ENCODE results near the gene CFB.

The CFB gene

DNA sequence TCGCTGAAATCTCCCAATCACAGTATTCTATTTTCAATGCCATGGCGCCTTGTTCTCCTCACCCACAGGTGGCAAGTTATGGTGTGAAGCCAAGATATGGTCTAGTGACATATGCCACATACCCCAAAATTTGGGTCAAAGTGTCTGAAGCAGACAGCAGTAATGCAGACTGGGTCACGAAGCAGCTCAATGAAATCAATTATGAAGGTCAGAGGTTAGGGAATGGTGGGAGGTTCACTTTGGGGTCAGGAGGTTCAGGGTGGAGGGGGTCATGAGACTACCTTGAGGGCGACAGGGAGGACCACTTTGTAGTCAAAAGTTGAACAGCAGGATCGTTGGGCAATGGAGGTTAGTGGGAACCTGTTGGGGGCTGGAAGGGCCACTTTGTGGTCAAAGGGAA is 2.4 kb downstream of the CFB start:
- DNase-seq (ENCODE audit: low read depth), result no peak

DNA sequence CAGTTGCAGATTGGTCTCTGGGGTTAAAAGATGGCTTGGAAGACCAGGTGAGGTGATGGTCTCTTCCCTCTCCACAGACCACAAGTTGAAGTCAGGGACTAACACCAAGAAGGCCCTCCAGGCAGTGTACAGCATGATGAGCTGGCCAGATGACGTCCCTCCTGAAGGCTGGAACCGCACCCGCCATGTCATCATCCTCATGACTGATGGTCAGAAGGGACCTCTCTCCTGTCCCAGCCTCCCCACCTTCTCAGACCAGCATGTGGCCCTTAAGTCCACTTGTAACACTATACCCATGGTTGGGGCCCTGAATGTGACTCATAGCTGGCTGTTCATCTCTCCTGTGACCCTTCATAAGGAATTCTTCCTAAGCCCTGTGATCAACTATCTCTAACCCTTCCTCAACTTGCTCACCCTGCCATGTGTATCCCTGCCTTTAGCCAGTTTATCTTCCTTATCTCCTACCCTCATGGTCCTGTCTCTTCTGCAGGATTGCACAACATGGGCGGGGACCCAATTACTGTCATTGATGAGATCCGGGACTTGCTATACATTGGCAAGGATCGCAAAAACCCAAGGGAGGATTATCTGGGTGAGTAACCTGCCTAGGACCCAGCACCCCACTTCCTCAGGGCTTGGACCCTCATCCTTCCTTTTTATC is 3.0 kb downstream of the CFB start:
- DNase-seq (ENCODE audit: low read depth), result peak; percentile 23

DNA sequence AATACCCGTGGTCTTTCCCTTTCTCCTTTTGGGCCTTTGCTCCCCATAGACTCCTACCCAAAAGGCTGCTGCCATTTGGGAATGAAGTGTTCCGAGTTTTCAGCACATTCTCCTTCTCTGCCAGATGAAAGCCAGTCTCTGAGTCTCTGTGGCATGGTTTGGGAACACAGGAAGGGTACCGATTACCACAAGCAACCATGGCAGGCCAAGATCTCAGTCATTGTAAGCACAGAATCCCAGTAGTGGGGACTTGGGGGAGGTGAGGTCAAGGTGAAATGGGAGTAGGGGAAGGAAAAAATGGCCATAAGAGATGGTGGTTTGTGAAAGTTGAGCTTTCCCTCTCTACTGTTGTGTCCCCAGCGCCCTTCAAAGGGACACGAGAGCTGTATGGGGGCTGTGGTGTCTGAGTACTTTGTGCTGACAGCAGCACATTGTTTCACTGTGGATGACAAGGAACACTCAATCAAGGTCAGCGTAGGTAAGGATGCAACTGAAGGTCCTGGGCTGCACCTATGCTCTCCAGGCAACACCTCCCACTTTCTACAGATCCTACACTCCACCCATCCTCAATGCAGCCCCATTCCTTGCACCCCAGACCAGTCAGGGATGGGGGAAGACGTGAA is 4.1 kb downstream of the CFB start:
- DNase-seq (ENCODE audit: low read depth), result no peak

DNA sequence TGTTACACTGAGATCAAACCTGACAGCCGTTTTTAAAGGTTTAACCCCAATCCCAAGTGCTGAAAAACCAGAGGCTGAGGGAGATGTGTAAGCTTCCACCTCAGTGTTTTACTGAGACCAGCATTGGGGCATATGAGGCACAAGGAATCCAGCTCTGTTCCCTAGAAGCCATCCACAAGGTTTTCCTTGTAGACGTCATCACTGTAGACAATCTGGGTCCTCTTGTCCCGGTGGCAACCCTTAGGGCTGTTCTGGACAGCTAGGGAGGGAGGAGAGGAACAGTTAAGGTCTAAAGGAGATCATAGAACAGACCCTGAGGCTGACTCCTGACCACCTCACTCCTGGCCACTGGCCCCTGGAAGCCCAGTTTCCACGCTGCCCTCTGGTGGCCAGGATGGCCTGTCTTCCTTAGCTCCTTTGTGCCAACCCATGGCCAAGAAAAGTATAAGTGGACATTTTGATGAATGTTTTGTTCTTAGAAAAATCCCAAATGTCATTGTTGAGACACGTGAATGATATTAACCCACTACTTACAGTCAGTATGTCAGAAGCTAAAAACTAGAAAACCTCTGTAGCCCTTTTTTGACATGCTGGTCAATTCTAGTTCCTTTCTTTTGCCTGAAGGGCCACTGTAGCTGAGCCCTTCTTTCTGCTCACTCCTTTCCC is 6.4 kb downstream of the CFB start:
- DNase-seq (ENCODE audit: low read depth), result peak; percentile 55

DNA sequence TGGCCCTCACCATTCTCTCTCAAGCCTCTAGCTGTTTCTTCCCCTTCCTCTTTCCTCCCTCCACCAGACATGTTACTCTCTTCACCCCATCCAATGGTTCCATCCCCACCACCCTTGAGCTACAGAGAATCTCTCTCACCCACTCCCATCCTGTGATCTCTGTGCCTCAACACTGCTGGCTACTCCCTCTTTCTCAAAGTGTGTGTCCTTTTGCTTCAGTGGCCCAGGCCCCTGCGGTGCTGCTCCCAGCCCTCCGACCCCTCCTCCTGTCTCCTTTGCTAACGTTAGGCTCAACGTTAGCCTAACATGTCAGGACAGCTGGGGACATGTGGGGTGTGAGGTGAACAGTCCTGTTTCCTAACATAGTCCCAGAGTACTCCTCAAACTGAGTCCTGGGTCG is 7.0 kb downstream of the CFB start:
- DNase-seq (ENCODE audit: low read depth), result no peak

DNA sequence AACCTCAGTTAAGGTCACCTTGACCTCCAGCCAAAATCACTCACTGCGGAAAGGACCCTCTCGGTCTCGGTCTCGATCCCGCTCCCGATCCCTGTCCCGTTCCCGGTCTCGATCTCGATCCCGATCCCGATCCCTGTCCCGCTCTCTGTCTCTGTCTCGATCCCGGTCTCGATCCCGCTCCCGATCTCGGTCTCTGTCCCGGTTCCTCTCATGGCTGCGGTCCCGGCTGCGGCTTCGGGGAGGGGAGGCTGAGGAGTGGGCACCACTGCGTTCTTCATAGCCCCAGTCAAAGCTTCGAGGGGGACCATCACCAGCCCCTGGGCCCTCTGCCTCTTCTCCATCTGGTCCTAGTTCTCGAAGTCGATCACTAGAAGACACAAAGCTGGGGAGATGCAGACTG is 8.6 kb downstream of the CFB start:
- DNase-seq (ENCODE audit: low read depth), result no peak

DNA sequence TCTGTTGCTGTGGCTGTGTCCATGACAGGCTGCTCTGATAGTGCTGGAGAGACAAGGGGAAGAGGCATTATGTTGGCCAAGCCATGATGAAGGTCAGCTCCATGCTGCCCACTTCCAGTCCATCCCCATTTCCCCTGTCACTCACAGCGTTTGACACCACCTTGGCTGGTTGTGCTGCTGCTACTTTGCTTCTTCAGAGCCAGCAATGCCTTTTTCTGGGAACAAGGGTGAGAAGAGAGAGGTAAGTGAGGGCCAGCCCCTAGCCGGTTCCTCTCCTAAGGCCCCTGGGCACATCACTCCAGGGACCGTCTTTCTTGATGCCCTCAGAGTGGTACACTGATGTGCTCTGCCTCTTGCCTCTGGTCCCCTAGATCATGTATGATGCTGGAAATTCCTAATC is 10.9 kb downstream of the CFB start:
- no peak for DNase-seq (ENCODE audit: low read depth)

DNA sequence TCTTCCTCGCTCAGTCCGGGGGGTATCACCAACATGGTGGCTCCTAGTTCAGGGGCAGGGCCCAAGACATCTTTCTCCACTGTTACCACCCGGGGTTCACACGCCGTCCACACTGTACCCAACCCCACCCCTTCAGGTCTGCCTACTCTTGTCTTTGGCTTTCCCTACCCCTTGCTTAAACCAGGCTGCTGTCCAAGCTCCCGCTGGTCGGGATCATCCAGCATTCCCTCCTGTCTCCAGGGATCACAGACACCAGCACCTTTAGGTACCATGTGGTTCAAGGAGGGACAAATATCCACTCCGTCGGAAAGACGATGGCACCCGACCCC is 12.5 kb downstream of the CFB start:
- no peak for DNase-seq (ENCODE audit: low read depth)

DNA sequence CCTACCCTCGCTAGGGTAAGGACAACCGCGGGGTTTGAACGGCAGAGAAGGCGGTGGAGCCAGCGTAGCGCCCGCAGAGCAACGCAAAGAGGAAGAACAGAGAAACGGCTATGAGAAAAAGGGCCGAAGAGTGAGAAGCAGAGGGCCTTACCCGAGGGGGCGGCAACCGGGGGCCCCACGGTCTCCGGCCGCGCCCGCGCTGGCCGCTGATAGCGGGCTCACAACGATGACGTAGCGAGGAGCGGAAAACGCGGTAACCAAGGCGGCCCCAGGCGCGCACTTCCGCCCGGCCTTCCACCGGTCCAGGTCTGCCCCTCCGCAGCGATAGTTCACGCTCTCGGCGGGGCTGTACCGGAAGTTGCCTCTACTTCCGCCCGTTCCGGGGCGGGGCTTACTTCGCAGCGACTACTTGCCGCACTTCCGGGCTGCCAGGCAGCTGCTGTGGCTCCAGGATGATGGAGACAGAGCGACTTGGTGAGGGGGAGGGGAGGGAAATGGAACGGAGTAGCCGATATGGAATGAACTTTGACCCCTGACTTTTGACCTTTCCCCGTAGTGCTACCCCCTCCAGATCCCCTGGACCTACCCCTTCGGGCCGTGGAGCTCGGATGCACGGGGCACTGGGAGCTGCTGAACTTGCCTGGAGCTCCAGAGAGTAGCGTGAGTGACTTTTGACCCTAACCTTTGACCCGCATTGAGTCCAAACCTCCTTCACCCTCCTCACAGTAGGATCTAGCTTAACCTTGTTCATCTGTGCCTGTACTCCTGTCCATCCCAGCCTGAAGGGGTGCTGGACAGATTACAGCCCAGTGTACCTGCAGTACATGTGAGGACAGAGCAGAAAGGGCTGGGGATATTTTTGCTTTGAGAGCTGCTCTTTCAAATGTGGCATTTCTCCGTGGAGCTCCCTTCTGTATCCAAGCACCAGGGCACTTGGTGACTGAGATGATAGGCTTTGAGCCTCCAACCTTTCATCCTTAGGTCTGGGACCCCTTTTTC is 13.1 kb downstream of the CFB start, which contains the start of the genes NELFE and SKIC2:
Gene NELFE (minus strand): TSS at position 231 of the 999 bp plus-strand sequence. CDS start 525 bp downstream, outside the sequence.
Gene SKIC2 (plus strand): TSS at position 435 of the 999 bp plus-strand sequence. CDS start 18 bp downstream, at position 453.
- DNase-seq (ENCODE audit: low read depth), result peak; percentile 97

DNA sequence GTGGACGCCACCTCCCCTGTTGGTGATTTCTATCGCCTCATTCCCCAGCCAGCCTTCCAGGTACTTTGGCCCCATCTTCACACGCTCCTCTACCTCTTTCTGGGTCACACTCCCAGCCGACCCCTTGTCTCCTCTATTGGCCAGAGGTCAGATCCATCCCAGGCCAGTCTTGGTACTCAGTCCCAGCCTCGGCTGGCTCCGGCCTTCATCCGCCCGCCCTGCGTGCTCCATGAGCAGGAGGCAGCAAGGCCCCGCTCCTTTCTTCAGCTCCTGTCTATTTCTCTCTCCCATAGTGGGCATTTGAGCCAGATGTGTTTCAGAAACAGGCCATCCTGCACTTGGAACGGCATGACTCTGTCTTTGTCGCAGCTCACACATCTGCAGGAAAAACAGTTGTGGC is 15.7 kb downstream of the CFB start:
- DNase-seq (ENCODE audit: low read depth), result no peak

DNA sequence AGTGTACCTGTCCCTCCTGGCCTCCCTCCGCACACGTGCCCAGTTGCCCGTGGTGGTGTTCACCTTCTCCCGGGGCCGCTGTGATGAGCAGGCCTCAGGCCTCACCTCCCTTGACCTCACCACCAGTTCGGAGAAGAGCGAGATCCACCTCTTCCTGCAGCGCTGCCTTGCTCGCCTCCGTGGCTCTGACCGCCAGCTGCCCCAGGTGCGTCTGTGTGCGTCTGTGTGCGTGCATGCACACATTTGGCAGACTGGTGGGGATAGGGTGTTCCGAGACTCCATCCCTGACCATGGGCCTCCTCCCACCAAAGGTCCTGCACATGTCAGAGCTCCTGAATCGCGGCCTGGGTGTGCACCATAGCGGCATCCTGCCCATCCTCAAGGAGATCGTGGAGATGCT is 18.0 kb downstream of the CFB start:
- no peak for DNase-seq (ENCODE audit: low read depth)

DNA sequence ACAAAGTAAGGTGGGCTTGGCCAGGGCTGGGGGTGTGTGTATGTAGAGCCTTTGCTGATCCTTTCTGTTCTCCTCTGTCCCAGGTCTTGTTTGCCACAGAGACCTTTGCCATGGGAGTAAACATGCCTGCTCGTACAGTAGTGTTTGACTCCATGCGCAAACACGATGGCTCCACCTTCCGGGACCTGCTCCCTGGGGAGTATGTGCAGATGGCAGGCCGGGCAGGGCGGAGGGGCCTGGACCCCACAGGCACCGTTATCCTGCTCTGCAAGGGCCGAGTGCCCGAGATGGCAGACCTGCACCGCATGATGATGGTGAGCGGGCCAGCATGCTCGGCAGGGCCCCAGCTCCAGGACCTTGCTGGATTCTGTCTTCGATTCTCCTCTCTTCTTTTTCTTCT is 19.8 kb downstream of the CFB start:
- no peak for DNase-seq (ENCODE audit: low read depth)

DNA sequence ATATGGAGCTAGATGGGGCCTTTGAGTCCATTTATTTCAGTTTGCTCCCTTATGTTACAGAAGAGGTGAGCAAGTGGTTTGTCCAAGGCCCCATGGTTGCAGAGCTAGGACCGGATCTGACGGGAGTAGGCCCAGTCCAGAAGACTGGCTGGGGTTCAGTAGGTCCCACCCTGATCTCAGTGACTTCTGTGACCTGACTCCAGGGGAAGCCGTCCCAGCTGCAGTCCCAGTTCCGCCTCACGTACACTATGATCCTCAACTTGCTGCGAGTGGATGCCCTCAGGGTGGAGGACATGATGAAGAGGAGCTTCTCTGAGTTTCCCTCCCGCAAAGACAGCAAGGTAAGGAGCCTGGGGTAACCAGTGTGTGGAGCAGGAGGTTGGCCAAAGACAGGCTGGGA is 20.6 kb downstream of the CFB start:
- no peak for DNase-seq (ENCODE audit: low read depth)

DNA sequence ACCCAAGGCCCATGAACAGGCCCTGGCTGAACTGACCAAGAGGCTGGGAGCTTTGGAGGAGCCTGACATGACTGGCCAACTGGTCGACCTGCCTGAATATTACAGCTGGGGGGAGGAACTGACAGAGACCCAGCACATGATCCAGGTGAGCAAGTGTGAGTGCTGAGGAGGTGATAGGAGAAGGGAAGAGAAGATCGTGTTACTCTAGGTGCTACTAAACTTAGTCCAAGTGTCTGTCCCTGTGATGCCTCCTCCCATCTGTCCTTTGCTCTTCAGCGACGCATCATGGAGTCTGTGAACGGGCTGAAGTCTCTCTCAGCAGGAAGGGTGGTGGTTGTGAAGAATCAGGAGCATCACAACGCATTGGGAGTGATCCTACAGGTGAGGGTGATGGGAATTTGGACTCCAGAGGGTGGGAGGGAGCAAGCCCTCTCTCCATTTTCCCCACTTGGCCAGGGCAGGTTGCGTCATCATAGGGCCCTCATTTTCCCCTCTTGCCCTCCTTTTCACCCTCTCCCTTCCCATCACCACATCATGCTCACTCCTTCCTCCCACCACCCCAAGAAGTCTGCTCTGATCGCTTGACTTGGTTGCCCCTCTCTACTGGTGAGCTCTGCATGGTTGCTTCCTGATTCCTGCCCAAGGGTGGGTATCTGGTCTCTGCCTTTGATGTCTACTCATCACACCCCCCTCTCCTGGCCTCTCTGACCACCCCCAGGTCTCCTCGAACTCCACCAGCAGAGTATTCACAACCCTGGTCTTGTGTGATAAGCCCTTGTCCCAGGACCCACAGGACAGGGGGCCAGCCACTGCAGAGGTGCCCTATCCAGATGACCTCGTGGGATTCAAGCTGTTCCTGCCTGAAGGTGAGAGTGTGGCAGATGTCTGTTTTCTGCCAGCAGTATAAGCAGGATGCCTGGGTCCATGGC is 21.4 kb downstream of the CFB start:
- no peak for DNase-seq (ENCODE audit: low read depth)

DNA sequence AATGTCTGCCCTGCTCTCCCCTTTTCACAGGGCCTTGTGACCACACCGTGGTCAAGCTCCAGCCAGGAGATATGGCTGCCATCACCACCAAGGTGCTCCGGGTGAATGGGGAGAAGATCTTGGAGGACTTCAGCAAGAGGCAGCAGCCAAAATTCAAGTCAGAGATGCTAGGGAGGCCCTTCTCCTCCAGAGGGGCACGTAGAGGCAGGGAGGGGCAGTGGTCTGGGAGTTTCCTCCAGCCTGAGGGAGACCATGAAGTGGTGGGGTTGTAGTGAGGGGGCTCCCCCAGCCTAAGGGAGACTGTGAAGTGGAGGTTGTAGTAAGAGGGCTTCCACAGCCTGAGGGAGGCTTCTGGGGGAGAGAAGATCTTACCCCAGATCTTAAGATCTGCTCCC is 22.0 kb downstream of the CFB start:
- no peak for DNase-seq (ENCODE audit: low read depth)

DNA sequence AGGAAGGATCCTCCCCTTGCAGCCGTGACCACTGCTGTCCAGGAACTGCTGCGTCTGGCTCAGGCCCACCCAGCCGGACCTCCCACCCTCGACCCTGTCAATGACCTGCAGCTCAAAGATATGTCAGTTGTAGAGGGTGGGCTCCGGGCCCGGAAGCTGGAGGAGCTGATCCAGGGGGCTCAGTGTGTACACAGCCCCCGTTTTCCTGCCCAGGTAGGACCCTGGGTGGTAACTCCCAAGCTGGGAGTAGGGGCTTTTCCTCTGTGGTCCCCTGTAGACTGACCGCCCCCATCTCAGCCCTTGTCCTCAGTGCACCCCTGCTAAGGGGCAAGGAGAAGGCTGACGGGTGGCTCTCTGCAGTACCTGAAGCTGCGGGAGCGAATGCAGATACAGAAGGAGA is 22.4 kb downstream of the CFB start:
- no peak for DNase-seq (ENCODE audit: low read depth)

DNA sequence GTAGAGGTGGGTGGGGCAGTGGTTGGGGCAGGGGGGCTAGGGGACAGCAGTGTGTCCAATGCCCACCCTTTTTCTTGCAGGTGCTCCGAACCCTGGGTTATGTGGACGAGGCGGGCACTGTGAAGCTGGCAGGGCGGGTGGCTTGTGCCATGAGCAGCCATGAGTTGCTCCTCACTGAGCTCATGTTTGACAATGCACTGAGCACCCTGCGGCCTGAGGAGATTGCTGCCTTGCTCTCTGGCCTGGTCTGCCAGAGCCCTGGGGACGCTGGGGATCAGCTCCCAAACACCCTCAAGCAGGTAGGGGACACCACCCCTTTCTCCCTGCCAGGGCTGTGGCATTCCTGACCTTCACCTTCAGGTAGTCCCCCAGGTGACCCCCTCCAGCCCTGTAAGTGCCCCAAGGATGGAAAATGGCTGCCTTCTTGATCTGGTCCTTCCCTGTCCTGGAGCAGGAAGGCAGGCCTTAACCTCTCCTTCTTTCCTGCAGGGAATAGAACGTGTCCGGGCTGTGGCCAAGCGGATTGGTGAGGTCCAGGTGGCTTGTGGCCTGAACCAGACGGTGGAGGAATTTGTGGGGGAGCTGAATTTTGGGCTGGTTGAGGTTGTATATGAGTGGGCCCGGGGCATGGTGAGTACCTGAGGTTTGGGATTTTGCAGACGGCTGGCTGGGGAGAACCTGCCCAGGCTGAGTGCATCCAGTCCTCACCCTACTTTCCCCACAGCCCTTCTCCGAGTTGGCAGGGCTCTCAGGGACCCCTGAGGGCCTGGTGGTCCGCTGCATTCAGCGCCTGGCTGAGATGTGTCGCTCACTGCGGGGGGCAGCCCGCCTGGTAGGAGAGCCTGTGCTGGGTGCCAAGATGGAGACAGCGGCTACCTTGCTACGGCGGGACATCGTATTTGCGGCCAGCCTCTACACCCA is 23.2 kb downstream of the CFB start:
- DNase-seq (ENCODE audit: low read depth), result no peak

DNA sequence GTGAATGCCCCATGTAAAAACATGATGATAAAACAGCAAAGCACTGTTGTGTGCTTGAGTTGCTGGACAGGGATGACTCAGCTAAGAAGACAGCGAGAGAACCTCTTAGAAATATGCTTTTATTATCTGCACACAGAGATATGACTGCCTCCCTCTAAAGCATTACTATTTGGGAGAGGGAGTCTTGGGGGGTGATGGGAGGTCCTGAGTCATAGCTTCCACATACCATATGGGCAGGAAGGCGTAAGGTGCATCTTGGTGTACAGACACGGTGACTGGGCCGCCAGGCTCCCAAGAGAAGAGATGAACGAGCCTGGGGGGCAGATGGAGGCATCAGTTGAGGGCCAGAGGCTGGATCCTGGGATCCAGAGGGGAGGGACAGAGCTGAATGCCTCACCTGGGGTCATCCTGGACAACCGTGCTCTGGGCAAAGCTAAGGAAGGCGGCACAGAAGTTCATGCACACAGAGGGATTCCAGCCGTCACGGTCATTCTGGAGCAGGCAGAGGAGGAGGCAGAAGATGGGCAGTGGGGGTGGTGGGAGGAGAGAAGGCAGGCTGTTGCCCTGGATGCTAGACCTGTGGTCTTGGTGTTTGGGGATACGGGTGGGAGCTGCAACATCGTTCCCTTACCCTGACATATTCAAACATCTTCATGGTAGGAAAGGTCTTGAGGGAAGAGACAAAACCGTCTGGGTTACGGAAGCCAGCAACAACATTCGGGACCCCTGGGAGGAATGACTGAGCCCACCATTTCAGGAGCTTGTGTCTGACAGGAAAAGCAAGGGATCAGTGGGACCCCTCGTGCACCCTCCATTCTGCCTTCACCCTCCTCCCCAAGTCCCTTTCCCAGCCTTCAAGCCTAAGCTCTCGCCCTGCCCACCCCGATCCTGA is 24.1 kb downstream of the CFB start:
- DNase-seq (ENCODE audit: low read depth), result peak; percentile 93

Data from amniotic epithelial cell (primary cell).